K562 (cell line): ENCODE data around the gene PFKL. TPM values are rescaled to one million over a fixed set of nuclear protein-coding genes. Genes with fewer than 3 reads are reported as not detected.

Experiments used
- ATF6 ChIP-seq: sonication (generic); formaldehyde crosslinking; IDR thresholded peaks from 2 replicates; pipeline ENCODE4 v1.4.0; 2020; ENCODE audit warnings: mild to moderate bottlenecking, missing genetic modification reagents
- CAMTA2 ChIP-seq: fragments of 250-450 bp; sonication (Bioruptor Pico); conservative IDR thresholded peaks from 2 replicates; pipeline ENCODE4 v1.5.1; 2022
- HMBOX1 ChIP-seq: sonication (generic); IDR thresholded peaks from 2 replicates; pipeline ENCODE4 v1.6.1; 2016
- MIER1 ChIP-seq: fragments of 450-650 bp; IDR thresholded peaks from 2 replicates; pipeline ENCODE4 v1.6.1; 2016; ENCODE audit warnings: antibody characterized with exemption, mild to moderate bottlenecking, low read depth
- MXD1 ChIP-seq: fragments of 250-450 bp; sonication (Bioruptor Pico); IDR thresholded peaks from 2 replicates; pipeline ENCODE4 v1.8.0; 2021; ENCODE audit warnings: borderline replicate concordance, mild to moderate bottlenecking, moderate library complexity; ENCODE audit not compliant: poor library complexity, severe bottlenecking
- NBN ChIP-seq: fragments of 450-650 bp; IDR thresholded peaks from 2 replicates; pipeline ENCODE4 v1.6.1; 2016; ENCODE audit warnings: low read depth, mild to moderate bottlenecking
- SP2 ChIP-seq: IDR thresholded peaks from 2 replicates; pipeline ENCODE4 v1.6.1; 2011; ENCODE audit warnings: mild to moderate bottlenecking, low read depth, low read length, moderate library complexity; ENCODE audit not compliant: poor library complexity, severe bottlenecking; ENCODE audit errors: extremely low read depth
- XRCC3 ChIP-seq: fragments of 450-650 bp; IDR thresholded peaks from 2 replicates; pipeline ENCODE4 v1.6.1; 2017; ENCODE audit warnings: mild to moderate bottlenecking, moderate library complexity
- ZC3H8 ChIP-seq: fragments of 450-650 bp; IDR thresholded peaks from 2 replicates; pipeline ENCODE4 v1.6.1; 2017
- ZNF165 ChIP-seq: fragments of 250-450 bp; sonication (Bioruptor Pico); IDR thresholded peaks from 2 replicates; pipeline ENCODE4 v1.4.0; 2020; ENCODE audit warnings: borderline replicate concordance
- ZNF398 ChIP-seq: fragments of 250-450 bp; sonication (Bioruptor Pico); IDR thresholded peaks from 2 replicates; pipeline ENCODE4 v1.8.0; 2021; ENCODE audit warnings: moderate library complexity, mild to moderate bottlenecking, inconsistent platforms
- ZNF561 ChIP-seq: fragments of 450-650 bp; formaldehyde crosslinking; conservative IDR thresholded peaks from 2 replicates; pipeline ENCODE4 v1.4.0; 2020; ENCODE audit warnings: mild to moderate bottlenecking, moderate library complexity
- polyA plus RNA-seq, 8 experiments: library from polyadenylated mRNA; depleted of rRNA in 4 of 8; stranded (reverse) in 5 of 8; unstranded in 3 of 8; fragments of >200 nt; fragmentation: Nextera tagmentation in 2 of 8; fragmentation: Illumina TruSeq in 1 of 8; extraction: Ambion mirVana in 2 of 8; extraction: Trizol in 1 of 8; gene quantifications; 2 replicates each; pipeline versions ENCODE4 v1.2.1 to v1.2.3, GENCODE V29; 2011 to 2014; ENCODE audit warnings: inconsistent platforms in 1 of 8, missing spikeins in 1 of 8
- total RNA-seq, 7 experiments: library from RNA; depleted of rRNA in 6 of 7; stranded (reverse); fragments of >200 nt in 6 of 7; fragmentation: Illumina TruSeq in 2 of 7; extraction: Trizol in 2 of 7; gene quantifications; 2 replicates each; pipeline versions ENCODE4 v1.2.1 to v1.2.3, GENCODE V29; 2011 to 2021; ENCODE audit warnings: low replicate concordance in 1 of 7

PFKL gene
- total and polyA plus RNA-seq, 9 of the 15 experiments (the other 6 are each of a cell fraction or from before 2014, with no cell fraction given), result 1.1 to 124 (median 45.6) TPM

GRCh38 chr21:44338971-44339910 is 39.4 kb downstream of the PFKL start, which contains the start of gene CFAP410 (continued):
- TF ChIP-seq NBN (peak; percentile 32; the same call in 1 of the 2 replicates), HMBOX1 (no peak), XRCC3 (no peak), ATF6 (CRISPR knock-in tag) (no peak), SP2 (no peak), ZC3H8 (no peak), ZNF561 (CRISPR knock-in tag) (0 out of 2 replicates have a peak, but pooled peaks have one; percentile 60), ZNF398 (CRISPR knock-in tag) (no peak), MXD1 (CRISPR knock-in tag) (peak; percentile 87), ZNF165 (CRISPR knock-in tag) (no peak), CAMTA2 (peak; percentile 81; the same call in 1 of the 2 replicates), MIER1 (no peak)
